Loucy (cell line): ENCODE results near the gene PHF13.

Experiments
- CTCF ChIP-seq: fragments of 200-600 bp; sonication (generic); conservative IDR thresholded peaks from 2 replicates; pipeline ENCODE4 v1.5.1; 2014; ENCODE audit warnings: mild to moderate bottlenecking, antibody characterized with exemption, low read length
- EZH2phosphoT487 ChIP-seq: fragments of 200-600 bp; IDR thresholded peaks from 2 replicates; pipeline ENCODE4 v1.6.1; 2018; ENCODE audit warnings: antibody characterized with exemption, mild to moderate bottlenecking, moderate library complexity, borderline replicate concordance

DNA sequence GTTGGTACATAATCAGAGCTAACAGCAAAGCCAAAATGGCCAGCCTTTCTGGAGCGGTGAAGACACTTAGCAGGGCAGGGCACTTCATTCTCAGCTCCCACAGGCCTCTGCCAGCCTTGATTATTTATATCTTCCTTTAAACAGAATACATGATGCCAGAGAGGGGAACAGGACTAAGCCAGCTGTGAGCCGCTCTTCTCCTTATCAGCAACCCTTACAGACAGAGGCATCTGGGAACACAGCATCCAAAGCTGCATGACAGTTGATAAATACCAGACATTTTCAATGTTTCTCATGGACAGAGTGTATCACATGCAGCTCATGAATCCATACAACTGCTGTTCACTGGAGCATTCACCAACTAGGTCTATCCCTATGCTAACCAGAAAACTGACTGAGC lies 59.0 kb downstream of the PHF13 start:
- TF ChIP-seq CTCF (no peak), EZH2phosphoT487 (no peak)
